Coronary artery (tissue), 2 donors: ENCODE results near the gene BMP8B.
"Not testable (repeated sequence)": the region's sequence is repeated elsewhere in the genome, so short reads cannot be mapped to it uniquely, and the experiment has no call there.

ENCODE experiments used
- DNase-seq: peaks from one replicate; pipeline ENCODE4 v3.0.0-alpha.2; 2017; ENCODE audit warnings: low spot score
- H3K27ac ChIP-seq, 2 donors: fragments of 200-600 bp; sonication (generic); one replicate each; pipeline ENCODE4 v1.5.1; 2016 to 2019
- H3K4me3 ChIP-seq: fragments of 200-600 bp; sonication (generic); 2 replicates; pipeline ENCODE4 v1.5.1; 2016; ENCODE audit warnings: mild to moderate bottlenecking, moderate library complexity
- TF ChIP-seq, protein P1 (sequence below): fragments of 200-600 bp; sonication (generic); IDR thresholded peaks from one replicate; pipeline ENCODE4 v1.5.1; 2019; ENCODE audit warnings: antibody characterized with exemption

BMP8B gene

DNA sequence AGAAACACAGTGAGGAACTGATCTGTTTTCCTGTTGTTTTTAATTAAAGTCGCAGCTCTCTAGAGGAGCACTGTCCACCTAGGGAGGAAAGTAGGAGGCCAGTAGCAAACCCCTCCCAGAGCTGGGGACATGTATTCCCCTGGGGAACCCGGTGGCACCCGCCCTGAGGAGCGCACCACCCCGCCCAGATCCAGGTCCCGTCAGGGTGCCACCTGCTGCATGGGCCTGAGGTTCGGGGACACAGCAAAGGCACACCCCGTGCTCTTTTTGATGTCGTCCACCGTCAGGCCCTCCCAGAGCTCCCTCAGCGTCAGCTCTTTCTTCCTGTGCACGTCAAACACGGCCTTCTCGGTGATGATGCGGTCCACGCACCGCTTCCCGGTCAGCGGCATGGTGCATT is 19.2 kb downstream of the BMP8B start:
- H3K27ac ChIP-seq, DNase-seq, H3K4me3 ChIP-seq: not testable (repeated sequence)

DNA sequence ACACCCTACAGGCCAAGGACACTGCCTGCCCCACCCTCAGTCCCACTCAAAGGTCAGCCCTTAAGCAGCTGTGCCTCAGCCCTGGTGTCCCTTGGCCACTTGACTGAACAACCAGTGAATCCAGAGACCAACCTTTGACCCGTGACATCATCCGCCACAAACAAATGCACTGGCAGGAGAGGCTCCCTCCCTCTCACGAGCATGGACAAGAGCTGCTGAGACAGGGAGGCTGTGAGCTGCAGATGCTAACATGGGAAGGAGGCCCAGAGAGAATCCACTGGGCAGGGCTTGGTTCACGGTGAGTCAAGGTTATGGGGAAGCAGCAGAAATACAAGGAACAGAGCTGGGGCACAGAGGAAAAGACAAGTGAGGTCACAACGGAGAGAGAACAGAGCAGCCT is 22.2 kb downstream of the BMP8B start:
- not testable (repeated sequence) for DNase-seq, H3K4me3 ChIP-seq, H3K27ac ChIP-seq

DNA sequence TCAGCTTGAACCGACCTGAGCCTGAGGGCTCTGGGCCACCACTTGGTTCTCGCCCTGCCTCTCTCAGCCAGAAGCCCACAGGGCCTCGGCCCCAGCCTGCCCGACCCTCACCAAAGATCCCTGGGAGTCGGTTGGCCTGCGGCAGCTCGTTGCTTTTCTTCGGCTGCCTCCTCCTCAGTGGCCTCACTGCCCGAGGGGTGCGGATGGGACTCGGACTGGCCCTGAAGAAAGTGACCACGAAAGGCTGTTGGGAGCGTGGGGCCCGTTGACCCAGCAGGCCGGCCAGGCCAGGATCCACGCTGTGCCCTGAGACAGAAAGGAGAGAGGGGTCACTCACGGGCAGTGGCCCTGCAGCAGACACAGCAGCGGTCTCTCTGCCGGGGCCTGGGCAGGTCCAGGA is 24.2 kb downstream of the BMP8B start:
- not testable (repeated sequence) for H3K27ac ChIP-seq, DNase-seq

DNA sequence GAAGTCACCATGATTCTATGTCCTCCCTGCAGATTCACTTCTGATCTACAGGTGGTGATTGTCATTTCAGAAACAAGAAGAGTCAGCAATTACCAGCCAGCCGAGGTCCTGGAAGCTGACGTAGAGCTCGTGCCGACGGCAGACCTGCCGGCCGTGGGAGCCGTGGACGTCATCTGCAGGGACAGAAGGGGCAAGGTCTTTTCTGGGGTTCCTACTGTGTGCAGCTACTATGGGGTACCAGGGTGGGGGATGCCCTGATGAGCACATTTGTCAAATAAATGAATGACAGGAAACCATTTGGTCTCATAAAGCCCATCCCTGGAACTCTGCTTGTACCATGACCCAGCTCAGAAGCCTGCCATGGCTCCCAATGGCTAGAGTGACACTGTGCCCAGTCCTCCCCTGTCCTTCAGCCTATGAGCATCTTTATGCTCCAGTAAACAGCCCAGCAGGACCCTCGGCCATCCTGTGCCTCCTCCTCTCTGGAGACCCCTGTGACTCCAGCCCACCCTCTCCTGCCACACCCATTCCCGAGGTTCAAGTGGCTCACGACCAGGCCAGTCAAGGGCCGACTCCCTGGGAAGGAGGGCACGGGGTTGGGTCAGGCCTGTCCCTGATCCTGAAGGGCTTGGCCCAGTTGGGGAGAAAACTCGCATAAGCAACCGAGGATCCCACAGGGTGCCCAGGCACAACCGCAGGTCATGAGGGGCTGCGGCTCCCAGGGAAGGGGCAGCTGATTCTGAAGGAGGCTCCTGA is 24.9 kb downstream of the BMP8B start:
- DNase-seq, H3K27ac ChIP-seq, H3K4me3 ChIP-seq: not testable (repeated sequence)

More for the DNA sequence above, 24.2 kb downstream of the BMP8B start:
- H3K4me3 ChIP-seq: not testable (repeated sequence)

DNA sequence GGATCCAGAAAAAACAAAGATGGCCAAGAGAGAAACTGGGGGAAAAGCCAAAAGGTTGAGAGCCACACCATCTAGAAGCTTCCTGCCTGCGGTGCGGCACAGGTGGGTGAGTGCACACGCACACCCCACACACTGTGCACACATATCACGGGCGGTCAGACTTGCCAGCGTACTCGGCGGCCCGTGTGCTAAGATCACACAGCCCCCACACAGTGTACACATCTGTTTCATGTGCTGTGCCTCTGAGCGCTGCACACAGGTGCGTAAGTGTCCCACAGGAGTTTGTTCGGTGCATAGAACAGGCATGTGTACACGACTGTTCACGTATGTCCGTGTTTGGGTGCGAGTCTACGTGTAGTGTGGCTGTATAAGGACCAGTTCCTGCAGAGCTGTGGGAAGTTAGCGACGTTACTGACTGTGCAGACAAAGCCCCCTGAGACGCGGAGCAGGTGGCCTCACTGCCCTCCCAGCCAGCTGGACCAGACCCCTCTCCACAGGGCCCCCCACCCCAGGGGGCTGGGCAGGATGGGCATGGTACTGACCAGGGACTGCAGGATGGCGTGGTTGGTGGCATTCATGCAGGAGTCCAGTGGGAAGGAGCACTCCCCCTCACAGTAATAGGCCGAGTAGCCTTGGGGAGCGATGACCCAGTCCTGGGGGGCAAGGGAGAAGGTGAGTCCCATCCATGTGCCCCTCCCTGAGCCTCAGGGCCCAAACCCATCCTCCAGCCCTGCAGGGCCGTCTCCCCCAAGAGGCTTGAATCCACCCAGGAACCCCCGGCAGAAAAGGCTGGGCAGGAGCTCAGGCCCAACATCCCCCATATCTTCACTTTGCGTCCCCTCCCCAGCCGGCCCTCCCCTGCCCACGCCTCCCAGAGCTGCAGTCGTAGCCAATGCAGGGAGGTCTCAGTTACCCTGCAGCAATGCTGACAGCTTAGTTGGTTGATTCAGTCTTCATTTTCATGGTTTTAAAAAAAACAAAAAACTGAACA is 25.8 kb downstream of the BMP8B start:
- H3K4me3 ChIP-seq: no peak overlapping the region
- no peak overlapping the region for H3K27ac ChIP-seq
- TF ChIP-seq, protein P1, sequence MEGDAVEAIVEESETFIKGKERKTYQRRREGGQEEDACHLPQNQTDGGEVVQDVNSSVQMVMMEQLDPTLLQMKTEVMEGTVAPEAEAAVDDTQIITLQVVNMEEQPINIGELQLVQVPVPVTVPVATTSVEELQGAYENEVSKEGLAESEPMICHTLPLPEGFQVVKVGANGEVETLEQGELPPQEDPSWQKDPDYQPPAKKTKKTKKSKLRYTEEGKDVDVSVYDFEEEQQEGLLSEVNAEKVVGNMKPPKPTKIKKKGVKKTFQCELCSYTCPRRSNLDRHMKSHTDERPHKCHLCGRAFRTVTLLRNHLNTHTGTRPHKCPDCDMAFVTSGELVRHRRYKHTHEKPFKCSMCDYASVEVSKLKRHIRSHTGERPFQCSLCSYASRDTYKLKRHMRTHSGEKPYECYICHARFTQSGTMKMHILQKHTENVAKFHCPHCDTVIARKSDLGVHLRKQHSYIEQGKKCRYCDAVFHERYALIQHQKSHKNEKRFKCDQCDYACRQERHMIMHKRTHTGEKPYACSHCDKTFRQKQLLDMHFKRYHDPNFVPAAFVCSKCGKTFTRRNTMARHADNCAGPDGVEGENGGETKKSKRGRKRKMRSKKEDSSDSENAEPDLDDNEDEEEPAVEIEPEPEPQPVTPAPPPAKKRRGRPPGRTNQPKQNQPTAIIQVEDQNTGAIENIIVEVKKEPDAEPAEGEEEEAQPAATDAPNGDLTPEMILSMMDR: no peak
- no peak for DNase-seq

DNA sequence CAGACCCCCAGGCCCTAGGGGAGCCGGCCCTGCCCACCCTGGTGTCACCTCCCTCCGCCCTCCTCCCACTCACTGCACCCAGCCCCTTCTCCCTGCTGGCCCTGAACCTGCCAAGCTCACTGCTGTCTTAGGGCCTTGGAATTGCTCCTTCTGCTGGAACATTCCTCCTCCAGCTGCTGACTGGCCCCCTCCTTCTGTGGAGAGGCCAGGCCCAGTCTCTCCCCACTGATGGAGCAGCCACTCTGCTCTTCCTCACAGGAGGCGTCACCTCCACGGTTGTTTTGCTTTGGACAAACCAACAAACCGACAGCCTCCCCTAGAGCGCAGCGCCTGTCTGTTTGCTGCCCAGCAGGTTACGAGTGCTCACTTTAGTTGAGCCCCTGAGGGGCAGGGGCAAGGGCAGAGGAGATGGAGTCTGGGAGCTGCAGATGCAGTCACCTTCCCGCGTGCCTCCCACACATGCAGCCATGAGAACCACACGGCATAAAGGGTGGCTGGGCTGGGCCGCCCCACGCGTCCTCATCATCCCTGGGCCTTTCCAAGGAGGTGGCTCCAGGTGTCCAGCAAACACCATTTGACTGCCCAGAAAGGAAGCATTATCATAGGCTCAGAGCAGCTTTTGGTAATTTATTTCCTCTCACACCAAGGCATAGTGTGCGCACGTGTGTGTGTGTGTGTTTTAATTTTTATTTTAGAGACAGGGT is 27.0 kb downstream of the BMP8B start:
- no peak for DNase-seq
- TF ChIP-seq, protein P1: no peak
- Histone ChIP-seq H3K27ac (no peak overlapping the region), H3K4me3 (no peak overlapping the region)

DNA sequence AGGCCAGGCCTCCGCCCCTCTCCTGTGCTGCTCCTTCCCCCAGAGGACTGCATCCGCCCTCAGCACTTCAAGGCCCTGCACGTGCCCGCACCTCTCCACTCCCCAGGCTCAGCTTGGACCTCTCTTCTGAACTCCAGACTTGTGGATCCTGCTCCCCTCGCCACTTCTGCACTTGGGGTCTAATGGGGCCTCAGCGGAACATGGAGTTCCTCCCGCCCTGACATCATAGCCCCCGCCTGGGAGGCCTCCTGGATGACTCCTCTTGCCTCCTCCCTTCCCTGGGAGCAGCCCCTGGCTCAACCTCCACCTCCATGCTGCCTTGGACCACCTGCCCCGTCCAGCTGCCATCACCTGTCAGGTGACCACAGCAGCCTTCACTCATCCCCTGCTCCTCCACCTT is 27.6 kb downstream of the BMP8B start:
- Histone ChIP-seq H3K27ac (no peak overlapping the region), H3K4me3 (no peak overlapping the region)
- TF ChIP-seq, protein P1: no peak
- DNase-seq: no peak

DNA sequence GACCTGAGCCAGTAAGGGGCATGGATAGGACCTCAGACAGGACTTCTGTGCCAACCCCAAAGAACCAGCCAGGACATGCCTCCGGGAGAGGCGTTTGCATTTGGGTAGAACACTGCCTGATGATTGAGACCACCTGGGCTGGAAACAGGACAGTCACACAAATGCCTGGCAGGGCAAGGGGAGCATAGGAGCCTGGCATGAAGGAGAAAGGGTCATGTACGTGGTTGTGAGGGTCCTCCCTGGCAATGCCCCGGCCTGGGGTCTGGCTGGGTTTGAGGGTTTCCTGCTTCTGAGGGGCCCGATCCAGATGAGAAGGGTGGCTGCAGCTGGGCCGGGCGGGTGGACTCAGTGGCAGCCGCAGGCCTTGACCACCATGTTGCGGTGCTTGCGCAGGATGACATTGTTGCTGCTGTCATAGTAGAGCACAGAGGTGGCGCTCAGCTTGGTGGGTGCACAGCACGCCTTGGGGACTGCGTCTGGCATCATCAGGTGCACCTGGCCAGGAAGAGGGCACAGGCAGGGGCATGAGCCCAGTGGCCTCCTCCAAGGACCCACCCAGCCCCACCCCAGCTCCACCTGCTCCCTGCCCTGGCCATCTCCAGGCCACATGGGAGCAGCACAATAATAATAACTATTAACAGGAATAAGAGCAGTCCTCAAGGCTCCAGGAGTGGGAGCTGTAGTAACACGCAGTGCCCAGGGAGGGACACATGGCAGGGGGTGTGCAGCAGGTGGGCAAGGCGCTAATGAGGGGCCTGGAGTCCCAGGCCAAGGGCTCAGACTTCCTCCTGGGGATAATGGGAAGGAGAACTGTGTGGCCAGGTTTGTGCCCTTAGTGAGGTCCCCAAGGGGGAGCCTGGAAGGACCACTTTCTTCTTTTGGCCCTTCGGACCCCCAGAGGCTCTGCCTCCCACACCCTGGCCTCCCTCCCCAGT is 28.3 kb downstream of the BMP8B start:
- no peak overlapping the region for H3K27ac ChIP-seq
- TF ChIP-seq, protein P1: no peak
- H3K4me3 ChIP-seq: no peak overlapping the region
- DNase-seq: no peak
